ENCODE data around the gene GBA2.

The GBA2 gene

DNA sequence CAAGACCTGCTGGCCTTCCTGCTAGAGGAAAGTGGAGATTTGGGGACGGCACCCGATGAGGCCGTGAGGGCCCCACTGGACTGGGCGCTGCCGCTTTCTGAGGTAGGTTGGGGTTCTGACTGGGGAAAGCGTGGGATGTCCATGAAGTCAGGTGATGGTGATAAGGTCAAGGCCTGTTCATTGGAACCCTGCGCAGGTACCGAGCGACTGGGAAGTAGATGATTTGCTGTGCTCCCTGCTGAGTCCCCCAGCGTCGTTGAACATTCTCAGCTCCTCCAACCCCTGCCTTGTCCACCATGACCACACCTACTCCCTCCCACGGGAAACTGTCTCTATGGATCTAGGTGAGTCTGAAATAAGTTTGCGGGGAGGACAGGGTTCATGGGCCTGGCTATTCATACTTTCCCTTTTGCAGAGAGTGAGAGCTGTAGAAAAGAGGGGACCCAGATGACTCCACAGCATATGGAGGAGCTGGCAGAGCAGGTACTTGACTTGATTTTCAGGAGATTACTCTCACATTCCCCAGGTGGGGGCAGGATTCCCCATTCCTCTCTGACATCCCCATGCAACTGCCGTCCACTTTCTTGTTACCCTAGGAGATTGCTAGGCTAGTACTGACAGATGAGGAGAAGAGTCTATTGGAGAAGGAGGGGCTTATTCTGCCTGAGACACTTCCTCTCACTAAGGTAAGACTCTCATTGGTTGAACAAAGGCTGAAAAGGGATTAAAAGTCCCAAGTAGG is 16.1 kb downstream of the GBA2 start:
- no peak for TF ChIP-seq CREB5 (CRISPR knock-in tag; IDR thresholded peaks at IDR 0.05; ENCODE audit: low read depth)
- TF ChIP-seq TOX (CRISPR knock-in tag; IDR thresholded peaks at IDR 0.05; ENCODE audit: borderline replicate concordance) = no peak
- no peak for TF ChIP-seq BACH2 (CRISPR knock-in tag; IDR thresholded peaks at IDR 0.05; ENCODE audit: borderline replicate concordance)
- TF ChIP-seq ZFP3 (CRISPR knock-in tag; IDR thresholded peaks at IDR 0.05) = no peak
- TF ChIP-seq ZNF565 (CRISPR knock-in tag; conservative IDR thresholded peaks at IDR 0.05; ENCODE audit: low read depth) = no peak
- TF ChIP-seq, protein P1, sequence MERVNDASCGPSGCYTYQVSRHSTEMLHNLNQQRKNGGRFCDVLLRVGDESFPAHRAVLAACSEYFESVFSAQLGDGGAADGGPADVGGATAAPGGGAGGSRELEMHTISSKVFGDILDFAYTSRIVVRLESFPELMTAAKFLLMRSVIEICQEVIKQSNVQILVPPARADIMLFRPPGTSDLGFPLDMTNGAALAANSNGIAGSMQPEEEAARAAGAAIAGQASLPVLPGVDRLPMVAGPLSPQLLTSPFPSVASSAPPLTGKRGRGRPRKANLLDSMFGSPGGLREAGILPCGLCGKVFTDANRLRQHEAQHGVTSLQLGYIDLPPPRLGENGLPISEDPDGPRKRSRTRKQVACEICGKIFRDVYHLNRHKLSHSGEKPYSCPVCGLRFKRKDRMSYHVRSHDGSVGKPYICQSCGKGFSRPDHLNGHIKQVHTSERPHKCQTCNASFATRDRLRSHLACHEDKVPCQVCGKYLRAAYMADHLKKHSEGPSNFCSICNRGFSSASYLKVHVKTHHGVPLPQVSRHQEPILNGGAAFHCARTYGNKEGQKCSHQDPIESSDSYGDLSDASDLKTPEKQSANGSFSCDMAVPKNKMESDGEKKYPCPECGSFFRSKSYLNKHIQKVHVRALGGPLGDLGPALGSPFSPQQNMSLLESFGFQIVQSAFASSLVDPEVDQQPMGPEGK (CRISPR knock-in tag; IDR thresholded peaks at IDR 0.05; ENCODE audit: borderline replicate concordance) = no peak
- TF ChIP-seq, protein P2, sequence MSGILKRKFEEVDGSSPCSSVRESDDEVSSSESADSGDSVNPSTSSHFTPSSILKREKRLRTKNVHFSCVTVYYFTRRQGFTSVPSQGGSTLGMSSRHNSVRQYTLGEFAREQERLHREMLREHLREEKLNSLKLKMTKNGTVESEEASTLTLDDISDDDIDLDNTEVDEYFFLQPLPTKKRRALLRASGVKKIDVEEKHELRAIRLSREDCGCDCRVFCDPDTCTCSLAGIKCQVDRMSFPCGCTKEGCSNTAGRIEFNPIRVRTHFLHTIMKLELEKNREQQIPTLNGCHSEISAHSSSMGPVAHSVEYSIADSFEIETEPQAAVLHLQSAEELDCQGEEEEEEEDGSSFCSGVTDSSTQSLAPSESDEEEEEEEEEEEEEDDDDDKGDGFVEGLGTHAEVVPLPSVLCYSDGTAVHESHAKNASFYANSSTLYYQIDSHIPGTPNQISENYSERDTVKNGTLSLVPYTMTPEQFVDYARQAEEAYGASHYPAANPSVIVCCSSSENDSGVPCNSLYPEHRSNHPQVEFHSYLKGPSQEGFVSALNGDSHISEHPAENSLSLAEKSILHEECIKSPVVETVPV (CRISPR knock-in tag; IDR thresholded peaks at IDR 0.05) = no peak
- TF ChIP-seq ZC3H10 (CRISPR knock-in tag; IDR thresholded peaks at IDR 0.05) = no peak
- TF ChIP-seq GLIS3 (CRISPR knock-in tag; IDR thresholded peaks at IDR 0.05) = no peak
- TF ChIP-seq ARNTL (CRISPR knock-in tag; IDR thresholded peaks at IDR 0.05; ENCODE audit: borderline replicate concordance, low read depth) = no peak
- no peak for TF ChIP-seq OSR1 (CRISPR knock-in tag; IDR thresholded peaks at IDR 0.05)
- no peak for TF ChIP-seq ZNF70 (CRISPR knock-in tag; IDR thresholded peaks at IDR 0.05)
- no peak for TF ChIP-seq TCF4 (CRISPR knock-in tag; IDR thresholded peaks at IDR 0.05; ENCODE audit: borderline replicate concordance)
- no peak for TF ChIP-seq CSDC2 (CRISPR knock-in tag; IDR thresholded peaks at IDR 0.05)
- no peak for TF ChIP-seq POU6F1 (CRISPR knock-in tag; IDR thresholded peaks at IDR 0.05; ENCODE audit: borderline replicate concordance, low read depth)
- TF ChIP-seq, protein P3, sequence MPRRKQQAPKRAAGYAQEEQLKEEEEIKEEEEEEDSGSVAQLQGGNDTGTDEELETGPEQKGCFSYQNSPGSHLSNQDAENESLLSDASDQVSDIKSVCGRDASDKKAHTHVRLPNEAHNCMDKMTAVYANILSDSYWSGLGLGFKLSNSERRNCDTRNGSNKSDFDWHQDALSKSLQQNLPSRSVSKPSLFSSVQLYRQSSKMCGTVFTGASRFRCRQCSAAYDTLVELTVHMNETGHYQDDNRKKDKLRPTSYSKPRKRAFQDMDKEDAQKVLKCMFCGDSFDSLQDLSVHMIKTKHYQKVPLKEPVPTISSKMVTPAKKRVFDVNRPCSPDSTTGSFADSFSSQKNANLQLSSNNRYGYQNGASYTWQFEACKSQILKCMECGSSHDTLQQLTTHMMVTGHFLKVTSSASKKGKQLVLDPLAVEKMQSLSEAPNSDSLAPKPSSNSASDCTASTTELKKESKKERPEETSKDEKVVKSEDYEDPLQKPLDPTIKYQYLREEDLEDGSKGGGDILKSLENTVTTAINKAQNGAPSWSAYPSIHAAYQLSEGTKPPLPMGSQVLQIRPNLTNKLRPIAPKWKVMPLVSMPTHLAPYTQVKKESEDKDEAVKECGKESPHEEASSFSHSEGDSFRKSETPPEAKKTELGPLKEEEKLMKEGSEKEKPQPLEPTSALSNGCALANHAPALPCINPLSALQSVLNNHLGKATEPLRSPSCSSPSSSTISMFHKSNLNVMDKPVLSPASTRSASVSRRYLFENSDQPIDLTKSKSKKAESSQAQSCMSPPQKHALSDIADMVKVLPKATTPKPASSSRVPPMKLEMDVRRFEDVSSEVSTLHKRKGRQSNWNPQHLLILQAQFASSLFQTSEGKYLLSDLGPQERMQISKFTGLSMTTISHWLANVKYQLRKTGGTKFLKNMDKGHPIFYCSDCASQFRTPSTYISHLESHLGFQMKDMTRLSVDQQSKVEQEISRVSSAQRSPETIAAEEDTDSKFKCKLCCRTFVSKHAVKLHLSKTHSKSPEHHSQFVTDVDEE (CRISPR knock-in tag; IDR thresholded peaks at IDR 0.05) = no peak
- ATAC-seq = peak; percentile 51

DNA sequence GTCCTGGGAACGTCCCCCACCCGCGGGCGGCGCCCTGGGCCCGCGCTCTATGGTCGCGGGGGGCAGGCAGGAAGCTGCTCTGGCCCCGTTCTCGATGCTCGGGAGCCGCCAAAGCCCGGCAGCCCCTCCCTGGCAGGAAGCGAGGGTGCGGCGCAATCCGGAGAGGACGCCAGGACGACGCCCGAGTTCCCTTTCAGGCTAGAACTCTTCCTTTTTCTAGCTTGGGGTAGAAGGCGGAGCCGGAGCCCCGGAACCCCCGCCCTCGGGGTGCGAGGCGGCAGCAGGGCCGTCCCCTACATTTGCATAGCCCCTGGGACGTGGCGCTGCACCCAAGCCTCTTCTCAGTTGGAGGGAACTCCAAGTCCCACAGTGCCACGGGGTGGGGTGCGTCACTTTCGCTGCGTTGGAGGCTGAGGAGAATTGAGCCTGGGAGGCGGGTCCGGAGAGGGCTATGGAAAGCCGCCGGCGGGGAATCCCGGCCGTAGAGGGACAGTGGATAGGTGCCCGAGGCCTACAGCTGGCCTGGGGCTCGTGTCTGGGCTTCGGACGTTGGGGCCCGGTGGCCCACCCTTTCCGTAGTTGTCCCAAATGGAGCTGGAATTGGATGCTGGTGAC is 16.7 kb downstream of the GBA2 start, which contains the start of the genes CREB3 and TLN1:
Gene CREB3, plus strand, starts transcription at position 482 of the 615 bp plus-strand sequence. Its CDS starts 107 bp downstream, at position 589.
Gene TLN1, minus strand, starts transcription at position 11 of the 615 bp plus-strand sequence. CDS start 6,501 bp downstream, outside the sequence.
- ATAC-seq = peak; percentile 89
- TF ChIP-seq, protein P3 (CRISPR knock-in tag; IDR thresholded peaks at IDR 0.05) = no peak
- TF ChIP-seq ZFP30 (CRISPR knock-in tag; IDR thresholded peaks at IDR 0.05) = no peak
- TF ChIP-seq BACH2 (CRISPR knock-in tag; IDR thresholded peaks at IDR 0.05; ENCODE audit: borderline replicate concordance) = no peak
- TF ChIP-seq ZNF565 (CRISPR knock-in tag; conservative IDR thresholded peaks at IDR 0.05; ENCODE audit: low read depth) = no peak
- TF ChIP-seq, protein P2 (CRISPR knock-in tag; IDR thresholded peaks at IDR 0.05) = no peak
- TF ChIP-seq TOX (CRISPR knock-in tag; IDR thresholded peaks at IDR 0.05; ENCODE audit: borderline replicate concordance) = no peak
- TF ChIP-seq CSDC2 (CRISPR knock-in tag; IDR thresholded peaks at IDR 0.05) = no peak
- TF ChIP-seq PPARA (CRISPR knock-in tag; IDR thresholded peaks at IDR 0.05; ENCODE audit: borderline replicate concordance) = no peak
- no peak for TF ChIP-seq OSR1 (CRISPR knock-in tag; IDR thresholded peaks at IDR 0.05)
- no peak for TF ChIP-seq POU6F1 (CRISPR knock-in tag; IDR thresholded peaks at IDR 0.05; ENCODE audit: borderline replicate concordance, low read depth)
- TF ChIP-seq ISL1 (CRISPR knock-in tag; IDR thresholded peaks at IDR 0.05) = no peak
- no peak for TF ChIP-seq ZFP3 (CRISPR knock-in tag; IDR thresholded peaks at IDR 0.05)
